ENCODE results near the gene EFCAB11.

EFCAB11 gene

GRCh38 chr14:89793367-89793716 is 161.2 kb downstream of the EFCAB11 start:
- Histone ChIP-seq H3K9me2 (replicated peaks; ENCODE audit: control insufficient read depth, low read length) (no peaks in the 10 kb centered on the region), H3K79me2 (ENCODE audit: control insufficient read depth, low read length) (no peaks in the 10 kb centered on the region), H3K36me3 (ENCODE audit: control insufficient read depth, low read length) (no peaks in the 10 kb centered on the region), H3K4me3 (ENCODE audit: low read length) (no peak overlapping the region), H3K9me3 (ENCODE audit: control insufficient read depth, insufficient read depth, low read length) (no peaks in the 10 kb centered on the region), H3F3A (ENCODE audit: control insufficient read depth, insufficient read depth) (no peaks in the 10 kb centered on the region), H3K4me1 (ENCODE audit: control insufficient read depth, low read length) (no peaks in the 10 kb centered on the region), H4K20me1 (ENCODE audit: control insufficient read depth, insufficient read depth, low read depth, low read length) (no peaks in the 10 kb centered on the region), H3K27ac (ENCODE audit: low read depth, low read length) (no peak overlapping the region), H3K4me2 (ENCODE audit: low read length) (no peak overlapping the region), H3K27me3 (ENCODE audit: control insufficient read depth, low read length) (no peaks in the 10 kb centered on the region)
- no peak for TF ChIP-seq EZH2phosphoT487 (IDR thresholded peaks at IDR 0.05; ENCODE audit: borderline replicate concordance, low read length)

GRCh38 chr14:89792489-89793366 is 161.8 kb downstream of the EFCAB11 start:
- Histone ChIP-seq H3K9me2 (replicated peaks; ENCODE audit: control insufficient read depth, low read length) (no peaks in the 10 kb centered on the region), H3K27me3 (ENCODE audit: control insufficient read depth, low read length) (no peaks in the 10 kb centered on the region), H3K4me2 (ENCODE audit: low read length) (no peak overlapping the region), H3F3A (ENCODE audit: control insufficient read depth, insufficient read depth) (no peaks in the 10 kb centered on the region), H3K27ac (ENCODE audit: low read depth, low read length) (no peak overlapping the region), H3K79me2 (ENCODE audit: control insufficient read depth, low read length) (no peaks in the 10 kb centered on the region), H3K4me1 (ENCODE audit: control insufficient read depth, low read length) (no peaks in the 10 kb centered on the region), H3K9me3 (ENCODE audit: control insufficient read depth, insufficient read depth, low read length) (no peaks in the 10 kb centered on the region), H4K20me1 (ENCODE audit: control insufficient read depth, insufficient read depth, low read depth, low read length) (no peaks in the 10 kb centered on the region), H3K4me3 (ENCODE audit: low read length) (no peak overlapping the region), H3K36me3 (ENCODE audit: control insufficient read depth, low read length) (no peaks in the 10 kb centered on the region)
- TF ChIP-seq CTCF (IDR thresholded peaks at IDR 0.05; ENCODE audit: low read depth, low read length, poor library complexity, severe bottlenecking) (no peak), EZH2phosphoT487 (IDR thresholded peaks at IDR 0.05; ENCODE audit: borderline replicate concordance, low read length) (no peak)

- Histone ChIP-seq H3K4me1 (ENCODE audit: control insufficient read depth, low read length) (no peaks in the 10 kb centered on the region), H3K9me2 (replicated peaks; ENCODE audit: control insufficient read depth, low read length) (no peaks in the 10 kb centered on the region), H3K4me3 (ENCODE audit: low read length) (no peak overlapping the region), H3K27ac (ENCODE audit: low read depth, low read length) (no peak overlapping the region), H3K27me3 (ENCODE audit: control insufficient read depth, low read length) (no peaks in the 10 kb centered on the region), H3K79me2 (ENCODE audit: control insufficient read depth, low read length) (no peaks in the 10 kb centered on the region), H3K4me2 (ENCODE audit: low read length) (no peak overlapping the region), H3F3A (ENCODE audit: control insufficient read depth, insufficient read depth) (no peaks in the 10 kb centered on the region), H4K20me1 (ENCODE audit: control insufficient read depth, insufficient read depth, low read depth, low read length) (no peaks in the 10 kb centered on the region), H3K36me3 (ENCODE audit: control insufficient read depth, low read length) (no peaks in the 10 kb centered on the region), H3K9me3 (ENCODE audit: control insufficient read depth, insufficient read depth, low read length) (no peaks in the 10 kb centered on the region)
- TF ChIP-seq EZH2phosphoT487 (IDR thresholded peaks at IDR 0.05; ENCODE audit: borderline replicate concordance, low read length) (no peak), CTCF (IDR thresholded peaks at IDR 0.05; ENCODE audit: low read depth, low read length, poor library complexity, severe bottlenecking) (no peak)
These were observed 167.0 kb downstream of the EFCAB11 start for GRCh38 chr14:89787525-89787924.

GRCh38 chr14:89781046-89781445 is 173.5 kb downstream of the EFCAB11 start:
- Histone ChIP-seq H3K4me3 (ENCODE audit: low read length) (no peak overlapping the region), H3K79me2 (ENCODE audit: control insufficient read depth, low read length) (no peaks in the 10 kb centered on the region), H3K27ac (ENCODE audit: low read depth, low read length) (no peak overlapping the region), H3K4me1 (ENCODE audit: control insufficient read depth, low read length) (no peaks in the 10 kb centered on the region), H3F3A (ENCODE audit: control insufficient read depth, insufficient read depth) (no peaks in the 10 kb centered on the region), H3K4me2 (ENCODE audit: low read length) (no peak overlapping the region), H3K36me3 (ENCODE audit: control insufficient read depth, low read length) (no peaks in the 10 kb centered on the region), H4K20me1 (ENCODE audit: control insufficient read depth, insufficient read depth, low read depth, low read length) (no peaks in the 10 kb centered on the region), H3K9me2 (replicated peaks; ENCODE audit: control insufficient read depth, low read length) (no peaks in the 10 kb centered on the region), H3K27me3 (ENCODE audit: control insufficient read depth, low read length) (no peaks in the 10 kb centered on the region), H3K9me3 (ENCODE audit: control insufficient read depth, insufficient read depth, low read length) (no peaks in the 10 kb centered on the region)
- TF ChIP-seq CTCF (IDR thresholded peaks at IDR 0.05; ENCODE audit: low read depth, low read length, poor library complexity, severe bottlenecking): no peak
- TF ChIP-seq EZH2phosphoT487 (IDR thresholded peaks at IDR 0.05; ENCODE audit: borderline replicate concordance, low read length): no peak
